NCI-H460 (cell line): ENCODE data around the gene NXPE3. TPM values are rescaled to one million over a fixed set of nuclear protein-coding genes. Genes with fewer than 3 reads are reported as not detected.
"Not testable (repeated sequence)": the region's sequence is repeated elsewhere in the genome, so short reads cannot be mapped to it uniquely, and the experiment has no call there.

Experiments used
- DNase-seq: peaks from one replicate; pipeline ENCODE4 v3.0.0-alpha.2; 2016; ENCODE audit warnings: low read depth; ENCODE audit errors: extremely low read depth
- total RNA-seq: library from RNA; depleted of rRNA; stranded (reverse); fragments of >200 nt; shearing (Covaris generic); gene quantifications from 2 replicates; pipeline ENCODE4 v1.2.3, GENCODE V29; 2014

The NXPE3 gene
- total RNA-seq, 1 experiment from 2014 or later: 22.6 TPM

DNA sequence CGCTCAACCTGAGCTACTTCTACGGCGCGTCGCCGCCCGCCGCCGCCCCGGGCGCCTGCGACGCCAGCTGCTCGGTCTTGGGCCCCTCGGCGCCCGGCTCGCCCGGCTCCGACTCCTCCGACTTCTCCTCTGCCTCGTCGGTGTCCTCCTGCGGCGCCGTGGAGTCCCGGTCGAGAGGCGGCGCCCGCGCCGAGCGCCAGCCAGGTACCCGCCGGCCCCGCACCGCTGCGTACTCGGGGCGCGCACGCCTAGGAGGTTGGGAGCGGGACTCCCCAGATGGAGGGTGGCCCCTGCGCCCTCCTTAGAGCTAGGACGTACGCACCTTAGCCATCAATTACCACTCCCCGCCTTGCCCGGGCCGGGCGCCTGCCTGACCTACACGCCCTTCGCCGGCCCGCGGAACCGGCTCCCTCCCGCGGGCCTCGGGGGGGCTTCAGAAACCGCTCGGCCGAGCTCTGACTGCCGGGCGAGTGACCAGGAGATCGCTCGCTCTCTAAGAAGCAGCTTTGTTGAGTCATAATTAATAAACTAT lies 70.8 kb downstream of the NXPE3 start:
- no peak for DNase-seq

DNA sequence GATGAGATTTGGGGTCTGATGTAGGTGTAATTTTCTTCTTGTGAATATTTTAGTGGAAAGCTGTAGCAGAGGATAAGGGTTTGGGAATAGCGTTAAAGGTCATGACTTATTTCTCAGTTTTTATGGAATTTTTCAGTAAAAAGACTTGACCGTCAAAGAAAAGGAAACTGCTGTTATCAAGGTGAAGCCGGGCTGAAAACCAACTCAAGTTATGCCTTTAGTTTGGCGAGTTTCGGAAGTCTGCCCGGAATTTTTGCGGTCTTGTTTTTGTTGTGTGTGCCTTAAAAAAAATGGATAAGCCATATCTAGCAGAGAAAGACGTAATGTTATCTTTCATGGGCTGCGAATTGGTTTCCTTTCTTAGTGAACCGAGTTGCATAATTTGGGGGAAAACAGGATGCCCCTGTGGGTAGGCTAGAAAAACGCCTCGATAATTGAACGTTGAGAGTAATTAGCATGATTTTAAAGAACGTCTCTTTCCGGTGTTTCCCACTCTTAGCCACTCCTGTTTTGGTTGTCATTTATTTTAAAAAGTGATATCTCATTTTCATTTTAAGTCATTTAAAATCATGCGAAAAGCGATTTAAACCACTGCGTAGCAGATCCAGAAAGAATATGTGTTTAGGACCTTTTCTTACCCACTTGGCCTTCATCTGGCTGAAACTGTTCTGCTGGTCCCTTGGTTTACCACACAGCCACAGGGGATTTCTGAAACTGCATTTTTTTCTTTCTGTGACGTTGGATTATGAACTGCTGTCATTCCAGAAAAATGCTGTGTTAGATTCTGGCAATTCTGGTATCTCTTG lies 71.4 kb downstream of the NXPE3 start:
- no peak for DNase-seq

DNA sequence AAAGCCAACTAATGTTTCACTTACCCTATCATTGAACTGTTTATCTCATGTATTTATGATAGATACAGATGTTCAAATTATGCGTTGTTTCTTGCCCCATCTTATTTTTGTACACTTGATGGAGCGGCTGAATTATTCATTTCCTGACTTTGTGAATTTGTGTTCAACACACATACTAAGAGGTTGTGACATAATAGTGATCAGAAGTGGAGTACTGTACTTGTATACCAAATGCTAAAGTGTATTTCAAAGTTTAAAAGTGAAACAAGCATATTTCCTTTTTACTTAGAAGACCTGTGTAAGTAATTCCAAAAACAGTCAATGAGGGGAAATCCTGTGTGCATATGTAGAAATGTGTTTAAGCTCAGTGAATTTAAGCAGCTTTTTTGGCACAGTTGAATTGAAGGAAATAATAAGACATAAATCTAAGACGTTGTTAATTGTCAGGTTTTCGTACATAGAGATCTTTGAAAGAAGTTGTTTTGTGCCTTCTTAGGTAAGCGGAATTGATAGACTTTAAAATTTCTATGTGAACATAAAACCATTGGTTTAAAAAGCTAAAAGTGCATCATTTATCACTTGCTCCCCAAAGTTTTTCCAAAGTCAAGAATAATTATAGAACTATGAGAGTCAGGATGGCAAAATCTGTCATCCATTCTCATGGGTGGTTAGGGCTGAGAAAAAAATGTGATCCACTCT lies 72.2 kb downstream of the NXPE3 start:
- DNase-seq: no peak

- DNase-seq: no peak
Observed at GRCh38 chr3:101851850-101852714, 73.1 kb downstream of the NXPE3 start.

GRCh38 chr3:101852983-101853840 lies 74.2 kb downstream of the NXPE3 start:
- no peak for DNase-seq

DNA sequence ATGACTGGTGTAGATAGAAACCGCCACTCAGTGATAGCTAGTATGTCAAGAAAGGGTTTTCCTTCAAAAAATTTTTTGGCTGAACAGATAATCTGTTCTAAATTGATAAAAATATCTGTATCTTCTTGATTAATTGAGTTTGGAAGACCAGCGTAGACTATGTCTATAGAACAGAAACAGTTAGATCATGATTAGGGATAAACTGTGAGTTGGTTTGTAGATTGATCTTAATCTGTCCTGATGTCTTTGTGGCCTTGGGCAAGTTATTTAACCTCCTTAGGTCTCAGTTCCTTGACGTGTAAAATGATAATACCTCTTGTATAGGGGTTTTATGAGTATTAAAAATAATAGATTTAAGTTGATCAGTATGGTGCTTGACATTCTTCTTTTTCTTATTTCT lies 75.0 kb downstream of the NXPE3 start:
- DNase-seq: no peak

GRCh38 chr3:101854608-101855304 lies 75.7 kb downstream of the NXPE3 start:
- DNase-seq: no peak

GRCh38 chr3:101857301-101857741 lies 78.3 kb downstream of the NXPE3 start:
- DNase-seq: no peak

DNA sequence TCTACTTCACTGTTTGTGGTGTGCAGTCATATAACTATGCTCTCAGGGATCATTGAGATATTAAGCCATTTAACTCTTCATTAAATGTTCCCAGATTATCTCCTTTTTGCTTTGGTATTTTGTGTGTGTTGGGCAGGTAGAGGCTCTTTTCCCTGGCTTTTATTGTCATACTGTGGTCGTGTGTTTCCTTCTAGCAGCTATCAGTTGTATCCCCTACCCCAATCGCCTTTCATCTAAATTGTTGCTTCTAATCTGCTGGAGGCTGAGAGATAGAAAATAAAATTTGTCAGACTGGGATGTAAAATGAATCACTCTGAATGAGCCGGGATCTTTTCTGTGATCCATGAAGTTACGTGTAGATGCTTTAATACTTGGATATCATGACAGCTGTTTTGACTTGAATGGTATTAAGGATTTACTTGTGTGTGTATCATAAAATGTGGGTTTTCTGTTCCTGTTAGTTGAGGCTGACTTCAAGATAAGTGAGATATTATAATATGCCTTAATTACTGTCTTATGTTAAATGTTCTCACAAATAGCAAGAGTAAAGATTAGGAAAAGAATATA lies 79.5 kb downstream of the NXPE3 start:
- DNase-seq: no peak

DNA sequence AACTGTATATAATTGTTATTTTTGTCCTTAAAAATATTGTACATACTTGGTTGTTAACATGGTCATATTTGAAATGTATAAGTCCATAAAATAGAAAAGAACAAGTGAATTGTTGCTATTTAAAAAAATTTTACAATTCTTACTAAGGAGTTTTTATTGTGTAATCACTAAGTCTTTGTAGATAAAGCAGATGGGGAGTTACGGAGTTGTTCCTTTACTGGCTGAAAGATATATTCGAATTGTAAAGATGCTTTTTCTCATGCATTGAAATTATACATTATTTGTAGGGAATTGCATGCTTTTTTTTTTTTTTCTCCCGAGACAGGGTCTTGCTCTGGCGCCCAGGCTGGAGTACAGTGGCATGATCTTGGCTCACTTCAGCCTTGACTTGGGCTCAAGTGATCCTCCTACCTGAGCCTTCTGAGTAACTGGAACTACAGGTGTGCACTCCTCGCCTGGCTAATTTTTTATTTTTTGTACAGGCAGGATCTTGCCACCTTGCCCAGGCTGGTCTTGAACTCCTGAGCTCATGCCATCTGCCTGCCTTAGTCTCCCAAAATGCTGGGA lies 81.0 kb downstream of the NXPE3 start:
- no peak for DNase-seq

DNA sequence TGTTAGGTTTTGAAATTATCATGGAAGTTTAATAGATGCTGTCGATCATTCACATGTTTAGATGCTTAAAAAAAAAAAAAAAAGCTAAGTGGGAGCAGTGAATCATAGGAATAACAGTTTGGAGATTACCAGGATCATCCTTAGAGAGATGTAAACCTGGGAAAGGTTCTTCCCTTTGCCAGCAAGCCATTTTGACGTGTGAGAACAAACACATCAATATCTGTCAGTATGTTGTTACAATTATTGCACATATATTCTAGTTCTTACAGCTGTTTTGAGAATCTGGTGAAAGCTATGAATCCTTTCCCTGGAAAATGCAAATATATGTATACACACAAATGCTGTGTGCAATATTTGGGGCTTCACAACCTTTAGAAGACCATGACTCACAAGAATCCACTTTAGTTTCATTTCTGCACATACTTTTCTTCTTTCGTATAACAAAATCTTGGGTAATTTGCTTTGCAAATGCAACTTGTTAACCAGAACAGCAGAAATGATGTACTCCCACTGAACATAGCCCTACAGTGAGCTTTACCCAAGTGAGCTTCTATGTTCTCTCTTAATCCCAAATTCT lies 82.3 kb downstream of the NXPE3 start:
- no peak for DNase-seq

DNA sequence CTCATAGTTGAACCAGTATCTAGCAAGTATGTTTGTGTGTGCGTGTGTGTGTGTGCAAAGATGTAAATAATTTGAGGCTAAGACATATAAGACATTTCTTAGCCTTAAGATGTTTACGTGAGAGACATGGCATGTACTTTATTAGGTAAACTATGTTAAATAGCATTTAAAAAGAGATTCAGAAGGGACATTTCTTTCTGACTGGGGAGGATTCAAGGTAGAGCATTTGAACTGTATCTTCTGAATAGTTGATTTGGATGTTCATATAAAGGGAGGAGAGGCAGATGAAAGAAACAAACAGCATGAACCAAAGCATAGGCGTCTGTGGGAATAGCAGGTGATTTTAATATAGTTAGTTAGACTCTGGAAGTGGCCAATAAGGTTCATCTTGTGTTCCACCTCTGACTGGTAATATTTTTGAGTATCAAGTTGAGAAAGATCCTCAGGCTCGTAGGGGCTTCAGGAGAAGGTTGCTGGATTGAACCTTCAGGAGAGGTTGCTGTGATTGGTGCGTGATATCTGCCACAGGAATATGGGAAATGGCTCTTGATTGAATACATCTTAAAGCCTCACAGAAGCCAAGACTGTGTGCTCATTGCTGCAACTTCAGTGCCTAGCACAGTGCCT lies 82.9 kb downstream of the NXPE3 start:
- DNase-seq: no peak

- no peak for DNase-seq
Observed at GRCh38 chr3:101862416-101863165, 83.6 kb downstream of the NXPE3 start.

DNA sequence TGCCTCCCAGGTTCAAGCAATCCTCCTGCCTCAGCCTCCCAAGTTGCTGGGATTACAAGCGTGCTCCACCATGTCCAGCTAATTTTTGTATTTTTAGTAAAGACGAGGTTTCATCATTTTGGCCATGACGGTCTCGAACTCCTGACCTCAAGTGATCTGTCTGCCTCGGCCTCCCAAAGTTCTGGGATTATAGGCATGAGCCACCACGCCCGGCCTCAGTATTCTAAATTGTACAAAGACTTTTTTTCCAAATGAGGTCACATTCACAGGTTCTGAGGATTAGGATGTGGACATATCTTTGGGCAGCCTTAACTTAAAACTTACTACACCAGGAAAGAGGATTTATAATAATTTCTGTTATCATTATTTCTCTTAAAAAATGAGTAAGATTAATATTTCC lies 85.9 kb downstream of the NXPE3 start:
- not testable (repeated sequence) for DNase-seq

DNA sequence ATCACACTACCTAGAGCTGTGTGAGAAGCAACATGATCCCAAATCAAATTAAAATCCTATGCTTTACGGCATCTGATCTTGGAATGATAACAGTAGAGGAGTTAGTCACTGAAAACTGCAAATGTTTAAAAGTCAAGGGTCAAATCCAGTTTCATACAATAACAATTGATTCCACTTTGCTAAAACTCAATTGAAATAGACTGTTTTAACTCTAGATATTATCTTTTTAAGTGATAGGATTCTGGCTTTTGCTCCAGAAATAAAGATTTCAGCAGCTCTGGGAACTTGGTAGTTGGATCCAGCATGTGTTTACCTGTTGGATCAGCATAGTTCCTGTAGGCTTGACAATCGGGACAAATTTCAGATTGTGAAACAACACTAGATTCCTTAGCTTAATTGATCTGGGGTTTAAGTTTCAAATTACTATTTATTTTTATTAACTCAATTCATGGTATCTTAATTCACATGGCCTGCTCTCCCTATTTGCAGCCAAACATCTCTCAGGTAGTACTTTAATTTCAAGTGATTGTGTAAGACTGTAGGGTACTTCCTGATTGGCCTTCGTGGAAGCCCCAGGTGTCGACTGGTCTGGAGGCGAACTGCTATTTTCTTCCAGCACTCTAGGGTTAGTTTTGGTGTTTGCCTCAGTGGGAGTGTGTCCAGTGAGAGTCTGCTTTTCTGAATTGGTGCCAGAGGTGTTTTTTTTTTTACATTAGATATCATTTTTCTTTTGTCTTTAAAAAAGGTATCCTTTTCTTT lies 86.9 kb downstream of the NXPE3 start:
- no peak for DNase-seq

- no peak for DNase-seq
Observed at GRCh38 chr3:101867511-101867910, 88.5 kb downstream of the NXPE3 start.
